ENCODE data around the gene VSTM1.

The VSTM1 gene

DNA sequence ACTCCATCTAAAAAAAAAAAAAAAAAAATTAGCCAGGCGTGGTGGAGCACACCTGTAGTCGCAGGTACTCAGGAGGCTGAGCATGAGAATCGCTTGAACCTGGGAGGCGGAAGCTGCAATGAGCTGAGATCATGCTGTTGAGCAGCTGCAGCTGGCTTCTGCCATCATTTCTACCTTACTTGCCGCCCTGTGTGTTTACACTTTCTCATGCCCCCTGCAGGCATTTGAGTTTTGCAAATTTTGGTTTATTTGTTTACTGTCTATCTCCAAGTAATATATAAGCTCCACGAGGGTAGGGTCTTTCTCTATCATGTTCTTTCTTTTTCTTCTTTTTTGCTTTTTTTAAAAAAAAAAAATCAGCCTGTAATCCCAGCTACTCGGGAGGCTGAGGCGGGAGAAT, 54.3 kb downstream of the VSTM1 start:
- no peak for DNase-seq

DNA sequence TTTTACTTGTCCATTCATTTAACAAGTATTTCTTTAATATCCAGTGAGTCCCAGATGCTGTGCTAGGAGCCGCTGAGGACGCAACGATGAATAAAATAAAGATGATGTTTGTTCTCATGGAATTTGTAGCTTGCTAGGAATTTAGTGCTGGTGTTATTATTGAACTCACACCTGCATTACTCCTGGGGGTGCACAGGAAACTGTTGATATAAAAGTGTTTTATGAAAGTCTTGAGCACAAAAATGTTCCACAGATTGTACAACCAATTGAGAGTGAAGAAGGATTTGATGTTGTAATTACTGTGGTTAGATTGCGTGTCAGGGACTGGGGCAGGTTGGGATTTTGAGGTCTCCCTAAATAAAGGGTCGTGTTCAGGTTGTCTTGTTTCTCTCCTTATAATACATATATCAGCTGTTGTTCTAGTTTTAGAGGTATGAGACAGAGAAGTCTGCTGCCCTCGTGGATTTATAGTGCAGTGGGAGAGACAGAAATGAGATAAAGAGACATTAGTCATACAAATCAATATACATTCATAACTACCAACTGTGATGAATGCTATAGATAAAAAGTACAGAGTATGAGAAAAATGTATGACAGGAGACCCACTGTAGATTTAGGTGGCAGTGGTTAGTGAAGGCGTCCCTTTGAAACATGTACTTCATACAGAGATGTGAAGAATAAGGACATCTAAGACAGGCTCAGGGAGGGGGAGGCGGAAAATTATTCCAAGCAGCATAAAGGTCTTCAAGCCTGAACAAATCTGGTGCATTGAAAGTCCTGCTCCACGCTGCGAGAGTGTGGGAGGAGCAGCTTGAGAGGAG, 61.0 kb downstream of the VSTM1 start:
- no peak for DNase-seq

- DNase-seq: no peak
Measured at GRCh38 chr19:54001496-54001895, 62.2 kb downstream of the VSTM1 start.

- no peak for DNase-seq
Measured at GRCh38 chr19:53999694-54000093, 64.0 kb downstream of the VSTM1 start.

DNA sequence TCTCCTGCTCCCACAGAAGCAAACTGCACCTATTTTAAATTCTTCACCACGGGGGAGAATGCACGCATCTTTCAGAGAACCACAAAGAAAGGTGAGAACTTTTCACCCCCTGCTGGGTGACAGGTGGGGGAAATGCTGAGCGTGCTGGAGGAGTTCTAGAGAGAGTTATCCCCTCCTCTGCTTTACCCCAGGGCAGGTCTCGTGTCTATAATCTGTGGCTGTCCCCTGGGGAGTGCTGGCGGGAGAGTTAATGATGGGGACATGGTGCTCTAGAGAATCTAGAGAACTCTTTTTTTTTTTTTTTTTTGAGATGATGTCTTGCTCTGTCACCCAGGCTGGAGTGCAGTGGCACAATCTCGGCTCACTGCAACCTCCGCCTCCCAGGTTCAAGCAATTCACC, 65.5 kb downstream of the VSTM1 start:
- DNase-seq: no peak

DNA sequence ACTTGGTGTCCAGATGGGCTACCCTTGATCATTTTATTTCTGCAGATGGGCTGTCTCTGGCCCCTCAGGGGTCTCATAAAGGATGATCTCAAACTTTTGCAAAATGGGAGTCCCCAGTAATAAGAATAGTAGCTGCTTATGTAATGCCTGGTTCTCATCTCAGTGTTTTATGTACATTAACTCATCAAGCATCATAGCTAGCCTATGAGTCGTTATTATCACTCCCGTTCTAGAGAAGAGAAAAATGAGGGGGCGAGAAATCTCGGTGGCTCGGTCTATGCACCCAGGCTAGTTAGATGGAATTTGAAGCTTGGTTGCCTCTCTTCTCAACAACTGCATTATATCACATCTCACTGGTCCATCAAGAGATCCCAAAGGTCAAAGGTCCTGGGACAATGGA, 68.9 kb downstream of the VSTM1 start:
- no peak for DNase-seq

GRCh38 chr19:53993448-53993847, 70.2 kb downstream of the VSTM1 start:
- no peak for DNase-seq

GRCh38 chr19:53992815-53993214, 70.9 kb downstream of the VSTM1 start:
- DNase-seq: no peak

DNA sequence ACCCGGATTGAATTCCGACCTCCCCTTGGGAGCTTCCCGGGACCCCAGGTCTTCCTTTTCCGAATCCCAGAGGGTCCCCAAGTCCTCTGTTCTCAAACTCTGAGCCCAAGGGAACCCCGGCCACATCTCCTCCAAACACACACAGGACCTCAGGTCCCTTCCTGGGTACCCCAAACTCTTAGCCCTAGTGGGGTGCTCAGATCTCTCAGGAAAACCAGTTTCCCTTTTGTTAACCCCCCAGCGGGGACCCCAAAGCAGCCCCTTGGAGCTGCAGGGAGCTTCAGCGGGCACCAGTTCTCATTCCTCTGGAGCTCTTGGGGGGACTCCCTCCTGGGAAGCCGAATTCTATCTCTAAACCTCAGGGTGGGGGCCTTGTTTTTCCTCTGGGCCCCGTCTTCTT, 71.5 kb downstream of the VSTM1 start:
- no peak for DNase-seq

- no peak for DNase-seq
Measured at GRCh38 chr19:53991224-53992113, 72.2 kb downstream of the VSTM1 start, which contains the start of gene CACNG6. CACNG6 (plus strand) TSS chr19:53991637; CDS start chr19:53992878, 1,241 bp downstream.
